ENCODE results near the gene LEPR.

Gene LEPR

GRCh38 chr1:65437616-65438015, 17.1 kb downstream of the LEPR start:
- Histone ChIP-seq H3K27ac (no peak overlapping the region), H3K36me3 (peaks cover 6 to 18% (median 12%) of the 10 kb centered on the region in 3 donors), H3K9me3 (no peaks in the 10 kb centered on the region), H3K27me3 (no peaks in the 10 kb centered on the region), H3K4me3 (no peak overlapping the region), H3K4me1 (peaks cover 0 to 9% (median 3%) of the 10 kb centered on the region in 4 donors)
- no peak for TF ChIP-seq CTCF (IDR thresholded peaks at IDR 0.05)
- intact Hi-C loops (cut with DNase I; ENCODE audit: low total_unique reads): no loop called here
- no peak for DNase-seq

GRCh38 chr1:65440322-65440900, 19.9 kb downstream of the LEPR start:
- H3K36me3 ChIP-seq: no peaks in the 10 kb centered on the region
- DNase-seq: no peak
- no peaks in the 10 kb centered on the region for H3K9me3 ChIP-seq
- peaks cover 0 to 9% (median 3%) of the 10 kb centered on the region in 4 donors for H3K4me1 ChIP-seq
- H3K27me3 ChIP-seq: no peaks in the 10 kb centered on the region
- intact Hi-C loops (cut with DNase I; ENCODE audit: low total_unique reads): no loop called here
- H3K4me3 ChIP-seq: no peak overlapping the region
- H3K27ac ChIP-seq: no peak overlapping the region
- TF ChIP-seq CTCF (IDR thresholded peaks at IDR 0.05): no peak

GRCh38 chr1:65440915-65441314, 20.4 kb downstream of the LEPR start:
- no peak for DNase-seq
- Histone ChIP-seq H3K4me3 (no peak overlapping the region), H3K4me1 (peaks cover 0 to 5% (median 2%) of the 10 kb centered on the region in 4 donors), H3K27me3 (no peaks in the 10 kb centered on the region), H3K9me3 (no peaks in the 10 kb centered on the region), H3K27ac (no peak overlapping the region), H3K36me3 (no peaks in the 10 kb centered on the region)
- intact Hi-C loops (cut with DNase I; ENCODE audit: low total_unique reads): no loop called here
- TF ChIP-seq CTCF (IDR thresholded peaks at IDR 0.05): no peak

GRCh38 chr1:65441464-65441863, 21.0 kb downstream of the LEPR start:
- intact Hi-C loops (cut with DNase I; ENCODE audit: low total_unique reads): no loop called here
- Histone ChIP-seq H3K36me3 (no peaks in the 10 kb centered on the region), H3K4me1 (no peaks in the 10 kb centered on the region), H3K27ac (no peak overlapping the region), H3K9me3 (no peaks in the 10 kb centered on the region), H3K27me3 (no peaks in the 10 kb centered on the region), H3K4me3 (no peak overlapping the region)
- TF ChIP-seq CTCF (IDR thresholded peaks at IDR 0.05): no peak
- no peak for DNase-seq

GRCh38 chr1:65442442-65442841, 22.0 kb downstream of the LEPR start:
- TF ChIP-seq CTCF (IDR thresholded peaks at IDR 0.05): no peak
- DNase-seq: no peak
- Histone ChIP-seq H3K27ac (no peak overlapping the region), H3K4me1 (no peaks in the 10 kb centered on the region), H3K4me3 (no peak overlapping the region), H3K9me3 (no peaks in the 10 kb centered on the region), H3K27me3 (no peaks in the 10 kb centered on the region), H3K36me3 (no peaks in the 10 kb centered on the region)
- intact Hi-C loops (cut with DNase I; ENCODE audit: low total_unique reads): no loop called here

- Histone ChIP-seq H3K27ac (no peak overlapping the region), H3K36me3 (no peaks in the 10 kb centered on the region), H3K27me3 (no peaks in the 10 kb centered on the region), H3K9me3 (no peaks in the 10 kb centered on the region), H3K4me1 (no peaks in the 10 kb centered on the region), H3K4me3 (no peak overlapping the region)
- no peak for DNase-seq
- intact Hi-C loops (cut with DNase I; ENCODE audit: low total_unique reads): no loop called here
- TF ChIP-seq CTCF (IDR thresholded peaks at IDR 0.05): no peak
Measured at GRCh38 chr1:65443647-65444046, 23.2 kb downstream of the LEPR start.
